Inferior parietal cortex (tissue), 1 donor: Measurements from ENCODE around the gene ADCY5.

ENCODE experiments used
- DNase-seq: peaks from one replicate; pipeline ENCODE4 v3.0.0-alpha.2; 2016; ENCODE audit errors: extremely low spot score

The ADCY5 gene

GRCh38 chr3:123342631-123343080 is 106.2 kb downstream of the ADCY5 start:
- no peak for DNase-seq

GRCh38 chr3:123341871-123342630 is 106.8 kb downstream of the ADCY5 start:
- DNase-seq = no peak

- no peak for DNase-seq
These were observed 108.6 kb downstream of the ADCY5 start for GRCh38 chr3:123340336-123340735.

GRCh38 chr3:123339302-123339701 is 109.6 kb downstream of the ADCY5 start:
- DNase-seq = no peak

- DNase-seq = no peak
These were observed 110.2 kb downstream of the ADCY5 start for GRCh38 chr3:123338620-123339061.

GRCh38 chr3:123337948-123338619 is 110.8 kb downstream of the ADCY5 start:
- DNase-seq = no peak

- no peak for DNase-seq
These were observed 111.7 kb downstream of the ADCY5 start for GRCh38 chr3:123337226-123337625.

GRCh38 chr3:123336441-123336851 is 112.4 kb downstream of the ADCY5 start:
- DNase-seq = no peak

- DNase-seq = no peak
These were observed 112.9 kb downstream of the ADCY5 start for GRCh38 chr3:123336001-123336400.

GRCh38 chr3:123335007-123335670 is 113.8 kb downstream of the ADCY5 start:
- DNase-seq = no peak

GRCh38 chr3:123334056-123334455 is 114.8 kb downstream of the ADCY5 start:
- DNase-seq = no peak

- DNase-seq = no peak
These were observed 115.5 kb downstream of the ADCY5 start for GRCh38 chr3:123333401-123333800.

GRCh38 chr3:123332124-123332641 is 116.7 kb downstream of the ADCY5 start:
- DNase-seq = no peak

- DNase-seq = no peak
These were observed 117.2 kb downstream of the ADCY5 start for GRCh38 chr3:123331651-123332050.

- no peak for DNase-seq
These were observed 117.9 kb downstream of the ADCY5 start for GRCh38 chr3:123331006-123331405.

GRCh38 chr3:123330441-123330991 is 118.4 kb downstream of the ADCY5 start:
- DNase-seq = no peak

GRCh38 chr3:123329636-123330340 is 119.1 kb downstream of the ADCY5 start:
- DNase-seq = no peak

- DNase-seq = peak; percentile 80
These were observed 119.8 kb downstream of the ADCY5 start for GRCh38 chr3:123328851-123329635.

GRCh38 chr3:123327956-123328850 is 120.7 kb downstream of the ADCY5 start:
- no peak for DNase-seq

GRCh38 chr3:123327480-123327879 is 121.4 kb downstream of the ADCY5 start:
- no peak for DNase-seq
